ENCODE data around the gene TLE1. TPM values are rescaled to one million over a fixed set of nuclear protein-coding genes. Genes with fewer than 3 reads are reported as not detected.
A peak's percentile ranks its signal among the peaks of the same experiment; 100 is the strongest.
"Not testable (repeated sequence)": the region's sequence is repeated elsewhere in the genome, so short reads cannot be mapped to it uniquely, and the experiment has no call there.

Gene TLE1
- total and polyA plus RNA-seq, 4 experiments from 2014 or later = 0.49 to 3.8 (median 1.6) TPM

DNA sequence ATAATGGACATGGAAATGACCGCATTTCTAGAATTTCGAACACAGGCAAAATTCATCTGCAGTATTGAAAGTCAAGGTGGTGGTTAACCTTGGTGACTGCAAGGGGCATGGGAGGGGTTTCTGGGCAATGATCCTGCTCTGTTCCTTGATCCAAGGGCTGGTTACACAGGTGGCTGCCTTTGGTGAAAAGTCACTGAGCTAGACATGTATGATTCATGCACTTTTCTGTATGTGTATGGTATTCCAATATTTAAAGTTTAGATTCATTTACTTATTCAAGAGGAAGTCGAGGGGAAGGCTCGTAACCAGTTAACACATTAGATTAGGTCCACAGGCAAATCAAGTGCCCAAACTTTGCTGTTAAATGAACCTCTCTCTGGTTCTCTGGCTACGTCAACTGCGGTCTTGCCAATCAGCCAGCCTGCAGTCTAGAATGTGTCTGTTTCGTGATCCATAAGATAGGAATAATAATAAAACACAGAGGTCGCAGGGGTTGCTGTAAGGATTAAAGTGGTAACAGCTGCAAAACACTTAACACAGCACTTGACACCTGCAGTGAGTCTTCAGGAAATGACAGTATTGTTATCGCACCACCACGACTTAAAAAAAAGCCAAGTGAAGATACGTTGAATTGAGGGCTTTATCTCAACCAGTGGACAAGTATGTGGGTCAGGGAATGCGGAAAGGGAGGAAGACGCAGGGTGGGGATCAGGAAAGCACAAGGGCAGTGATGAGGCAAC is 92.5 kb downstream of the TLE1 start:
- H3K27me3 ChIP-seq (ENCODE audit: insufficient read depth, low read length) = no peaks in the 10 kb centered on the region
- POLR2A ChIA-PET (ENCODE audit: partially characterized antibody) = no interaction called here
- Mint-ChIP-seq H3K4me3 (peak overlapping the region in 2 of 8 donors; percentile 11 to 55), H3K4me1 (peaks cover 0 to 11% (median 6%) of the 10 kb centered on the region in 4 donors), H3K27ac (peak overlapping the region in 3 of 7 donors; percentile 46 to 77 (median 57)), H3K9me3 (peaks cover 0 to 4% (median 0%) of the 10 kb centered on the region in 8 donors), H3K36me3 (no peaks in the 10 kb centered on the region), H3K27me3 (no peaks in the 10 kb centered on the region)
- intact Hi-C loops (cut with micrococcal nuclease) = no loop called here
- H3K4me3 ChIP-seq (ENCODE audit: low read length in 2 of 2) = no peak overlapping the region
- no peaks in the 10 kb centered on the region for H3K36me3 ChIP-seq (ENCODE audit: insufficient read depth, low read length)
- H3K9me3 ChIP-seq (ENCODE audit: control insufficient read depth in 1 of 2, low read length in 2 of 2) = no peaks in the 10 kb centered on the region
- DNase-seq = peak in 1 of 5 donors; percentile 2
- H3K4me1 ChIP-seq (ENCODE audit: insufficient read depth, low read length) = no peaks in the 10 kb centered on the region
- CTCF ChIA-PET (ENCODE audit: partially characterized antibody) = no interaction called here
- no peak overlapping the region for H3K27ac ChIP-seq (ENCODE audit: low read depth, low read length)

DNA sequence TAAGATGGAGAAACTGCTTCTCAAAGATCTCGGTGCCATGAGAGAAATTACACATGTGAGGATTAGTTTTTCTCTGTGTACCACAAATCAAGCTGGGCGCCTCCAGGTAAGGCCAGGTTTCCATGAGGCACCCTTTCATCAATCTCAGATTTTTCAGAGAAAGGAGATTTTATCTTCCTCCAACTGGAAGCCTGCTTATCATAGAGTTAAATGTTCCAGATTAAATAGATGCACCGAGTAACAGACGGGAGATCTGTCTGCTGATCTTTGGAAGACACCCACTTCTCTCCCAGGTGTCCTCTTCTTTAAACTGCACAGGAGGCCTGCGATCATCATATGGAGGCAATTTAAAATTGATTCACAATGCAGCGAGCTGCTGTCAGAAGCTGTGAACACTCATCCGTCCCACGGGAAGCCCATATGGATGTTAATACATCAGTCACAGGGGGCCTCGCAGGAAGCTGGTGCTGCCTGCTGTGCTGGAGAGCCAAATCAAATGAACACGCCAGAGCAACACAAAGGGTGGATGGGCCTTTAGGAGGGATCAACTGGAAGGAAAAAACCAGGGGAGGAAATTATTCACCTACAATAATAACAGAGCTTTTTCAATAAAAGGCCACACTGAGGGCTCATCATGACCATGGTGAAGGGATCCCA is 93.3 kb downstream of the TLE1 start:
- Histone ChIP-seq H3K27me3 (ENCODE audit: insufficient read depth, low read length) (no peaks in the 10 kb centered on the region), H3K4me1 (ENCODE audit: insufficient read depth, low read length) (no peaks in the 10 kb centered on the region), H3K27ac (ENCODE audit: low read depth, low read length) (no peak overlapping the region), H3K9me3 (ENCODE audit: control insufficient read depth in 1 of 2, low read length in 2 of 2) (no peaks in the 10 kb centered on the region), H3K4me3 (ENCODE audit: low read length in 2 of 2) (no peak overlapping the region), H3K36me3 (ENCODE audit: insufficient read depth, low read length) (no peaks in the 10 kb centered on the region)
- H3K4me3 Mint-ChIP-seq = no peak overlapping the region
- no peak overlapping the region for H3K27ac Mint-ChIP-seq
- CTCF ChIA-PET (ENCODE audit: partially characterized antibody) = interaction anchor here (0.7 kb wide), 1 partner anchor 32 kb away, joined by 3 read pairs; no protein-coding TSS in a partner anchor
- peaks cover 0 to 11% (median 6%) of the 10 kb centered on the region in 4 donors for H3K4me1 Mint-ChIP-seq
- POLR2A ChIA-PET (ENCODE audit: partially characterized antibody) = no interaction called here
- intact Hi-C loops (cut with micrococcal nuclease) = no loop called here
- H3K27me3 Mint-ChIP-seq = no peaks in the 10 kb centered on the region
- no peaks in the 10 kb centered on the region for H3K36me3 Mint-ChIP-seq
- H3K9me3 Mint-ChIP-seq = peaks cover 0 to 4% (median 0%) of the 10 kb centered on the region in 8 donors
- DNase-seq = no peak

- H3K36me3 Mint-ChIP-seq; H3K27ac ChIP-seq (ENCODE audit: low read depth, low read length); H3K4me1 ChIP-seq (ENCODE audit: insufficient read depth, low read length); H3K4me3 ChIP-seq (ENCODE audit: low read length in 2 of 2); H3K27me3 ChIP-seq (ENCODE audit: insufficient read depth, low read length); intact Hi-C loops (cut with micrococcal nuclease); H3K27ac Mint-ChIP-seq; H3K4me3 Mint-ChIP-seq; H3K36me3 ChIP-seq (ENCODE audit: insufficient read depth, low read length); DNase-seq; H3K9me3 Mint-ChIP-seq; H3K27me3 Mint-ChIP-seq; H3K9me3 ChIP-seq (ENCODE audit: control insufficient read depth in 1 of 2, low read length in 2 of 2); POLR2A ChIA-PET (ENCODE audit: partially characterized antibody); CTCF ChIA-PET (ENCODE audit: partially characterized antibody): not testable (repeated sequence)
- peaks cover 0 to 11% (median 6%) of the 10 kb centered on the region in 4 donors for H3K4me1 Mint-ChIP-seq
Observed at GRCh38 chr9:81595293-81595692, 94.1 kb downstream of the TLE1 start.

DNA sequence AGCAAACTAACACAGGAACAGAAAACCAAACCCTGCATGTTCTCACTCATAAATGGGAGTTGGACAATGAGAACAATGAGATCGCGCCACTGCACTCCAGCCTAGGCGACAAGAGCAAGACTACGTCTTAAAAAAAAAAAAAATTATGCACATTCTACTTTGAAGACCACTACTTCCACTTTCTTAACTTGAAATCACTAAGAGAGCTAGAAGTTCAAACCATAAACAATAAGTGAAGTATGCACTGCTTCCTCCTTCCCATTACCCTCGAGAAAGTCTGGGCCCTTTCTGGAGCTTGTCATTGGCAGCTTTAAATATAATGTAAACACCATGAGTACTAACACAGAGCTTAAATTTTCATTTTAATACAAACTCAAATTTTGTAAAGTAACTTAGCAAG is 94.9 kb downstream of the TLE1 start:
- no peaks in the 10 kb centered on the region for H3K27me3 ChIP-seq (ENCODE audit: insufficient read depth, low read length)
- no peaks in the 10 kb centered on the region for H3K36me3 ChIP-seq (ENCODE audit: insufficient read depth, low read length)
- Mint-ChIP-seq H3K9me3 (peaks cover 0 to 4% (median 1%) of the 10 kb centered on the region in 8 donors), H3K4me1 (peaks cover 0 to 11% (median 6%) of the 10 kb centered on the region in 4 donors), H3K4me3 (no peak overlapping the region), H3K36me3 (no peaks in the 10 kb centered on the region), H3K27me3 (no peaks in the 10 kb centered on the region), H3K27ac (no peak overlapping the region)
- no peak overlapping the region for H3K27ac ChIP-seq (ENCODE audit: low read depth, low read length)
- H3K9me3 ChIP-seq (ENCODE audit: control insufficient read depth in 1 of 2, low read length in 2 of 2) = no peaks in the 10 kb centered on the region
- no peak overlapping the region for H3K4me3 ChIP-seq (ENCODE audit: low read length in 2 of 2)
- H3K4me1 ChIP-seq (ENCODE audit: insufficient read depth, low read length) = no peaks in the 10 kb centered on the region
- intact Hi-C loops (cut with micrococcal nuclease) = no loop called here
- CTCF ChIA-PET (ENCODE audit: partially characterized antibody) = no interaction called here
- DNase-seq = no peak
- POLR2A ChIA-PET (ENCODE audit: partially characterized antibody) = no interaction called here

- H3K36me3 Mint-ChIP-seq = no peaks in the 10 kb centered on the region
- POLR2A ChIA-PET (ENCODE audit: partially characterized antibody) = no interaction called here
- Histone ChIP-seq H3K36me3 (ENCODE audit: insufficient read depth, low read length) (no peaks in the 10 kb centered on the region), H3K27me3 (ENCODE audit: insufficient read depth, low read length) (no peaks in the 10 kb centered on the region), H3K4me1 (ENCODE audit: insufficient read depth, low read length) (no peaks in the 10 kb centered on the region), H3K4me3 (ENCODE audit: low read length in 2 of 2) (no peak overlapping the region), H3K27ac (ENCODE audit: low read depth, low read length) (no peak overlapping the region), H3K9me3 (ENCODE audit: control insufficient read depth in 1 of 2, low read length in 2 of 2) (no peaks in the 10 kb centered on the region)
- DNase-seq = no peak
- no peak overlapping the region for H3K4me3 Mint-ChIP-seq
- H3K9me3 Mint-ChIP-seq = peaks cover 0 to 4% (median 0%) of the 10 kb centered on the region in 8 donors
- CTCF ChIA-PET (ENCODE audit: partially characterized antibody) = no interaction called here
- no peak overlapping the region for H3K27ac Mint-ChIP-seq
- intact Hi-C loops (cut with micrococcal nuclease) = no loop called here
- H3K27me3 Mint-ChIP-seq = no peaks in the 10 kb centered on the region
- peaks cover 0 to 11% (median 5%) of the 10 kb centered on the region in 4 donors for H3K4me1 Mint-ChIP-seq
Observed at GRCh38 chr9:81592887-81593266, 96.5 kb downstream of the TLE1 start.

GRCh38 chr9:81591791-81592190 is 97.6 kb downstream of the TLE1 start:
- H3K4me1 Mint-ChIP-seq = peaks cover 0 to 3% (median under 1%) of the 10 kb centered on the region in 4 donors
- no peak for DNase-seq
- no peaks in the 10 kb centered on the region for H3K36me3 Mint-ChIP-seq
- POLR2A ChIA-PET (ENCODE audit: partially characterized antibody) = no interaction called here
- peaks cover 0 to 4% (median 0%) of the 10 kb centered on the region in 8 donors for H3K9me3 Mint-ChIP-seq
- H3K27me3 ChIP-seq (ENCODE audit: insufficient read depth, low read length) = no peaks in the 10 kb centered on the region
- no peak overlapping the region for H3K27ac Mint-ChIP-seq
- intact Hi-C loops (cut with micrococcal nuclease) = no loop called here
- no peaks in the 10 kb centered on the region for H3K4me1 ChIP-seq (ENCODE audit: insufficient read depth, low read length)
- CTCF ChIA-PET (ENCODE audit: partially characterized antibody) = no interaction called here
- H3K27ac ChIP-seq (ENCODE audit: low read depth, low read length) = no peak overlapping the region
- H3K27me3 Mint-ChIP-seq = no peaks in the 10 kb centered on the region
- H3K36me3 ChIP-seq (ENCODE audit: insufficient read depth, low read length) = no peaks in the 10 kb centered on the region
- H3K9me3 ChIP-seq (ENCODE audit: control insufficient read depth in 1 of 2, low read length in 2 of 2) = no peaks in the 10 kb centered on the region
- no peak overlapping the region for H3K4me3 ChIP-seq (ENCODE audit: low read length in 2 of 2)
- H3K4me3 Mint-ChIP-seq = no peak overlapping the region

GRCh38 chr9:81590688-81591087 is 98.7 kb downstream of the TLE1 start:
- Histone ChIP-seq H3K9me3 (ENCODE audit: control insufficient read depth in 1 of 2, low read length in 2 of 2) (no peaks in the 10 kb centered on the region), H3K27ac (ENCODE audit: low read depth, low read length) (no peak overlapping the region), H3K36me3 (ENCODE audit: insufficient read depth, low read length) (no peaks in the 10 kb centered on the region), H3K4me3 (ENCODE audit: low read length in 2 of 2) (no peak overlapping the region), H3K4me1 (ENCODE audit: insufficient read depth, low read length) (no peaks in the 10 kb centered on the region), H3K27me3 (ENCODE audit: insufficient read depth, low read length) (no peaks in the 10 kb centered on the region)
- H3K27me3 Mint-ChIP-seq = no peaks in the 10 kb centered on the region
- peaks cover 0 to 4% (median 0%) of the 10 kb centered on the region in 8 donors for H3K9me3 Mint-ChIP-seq
- DNase-seq = no peak
- intact Hi-C loops (cut with micrococcal nuclease) = no loop called here
- H3K36me3 Mint-ChIP-seq = no peaks in the 10 kb centered on the region
- no peaks in the 10 kb centered on the region for H3K4me1 Mint-ChIP-seq
- no peak overlapping the region for H3K4me3 Mint-ChIP-seq
- POLR2A ChIA-PET (ENCODE audit: partially characterized antibody) = no interaction called here
- CTCF ChIA-PET (ENCODE audit: partially characterized antibody) = no interaction called here
- no peak overlapping the region for H3K27ac Mint-ChIP-seq
